ENCODE data around the gene GCAT. TPM values are rescaled to one million over a fixed set of nuclear protein-coding genes. Genes with fewer than 3 reads are reported as not detected.

GCAT gene
- total and polyA plus RNA-seq, 2 of the 13 experiments (the other 11 are each of a cell fraction or from before 2014, with no cell fraction given), result 28.0 to 50.3 TPM

DNA sequence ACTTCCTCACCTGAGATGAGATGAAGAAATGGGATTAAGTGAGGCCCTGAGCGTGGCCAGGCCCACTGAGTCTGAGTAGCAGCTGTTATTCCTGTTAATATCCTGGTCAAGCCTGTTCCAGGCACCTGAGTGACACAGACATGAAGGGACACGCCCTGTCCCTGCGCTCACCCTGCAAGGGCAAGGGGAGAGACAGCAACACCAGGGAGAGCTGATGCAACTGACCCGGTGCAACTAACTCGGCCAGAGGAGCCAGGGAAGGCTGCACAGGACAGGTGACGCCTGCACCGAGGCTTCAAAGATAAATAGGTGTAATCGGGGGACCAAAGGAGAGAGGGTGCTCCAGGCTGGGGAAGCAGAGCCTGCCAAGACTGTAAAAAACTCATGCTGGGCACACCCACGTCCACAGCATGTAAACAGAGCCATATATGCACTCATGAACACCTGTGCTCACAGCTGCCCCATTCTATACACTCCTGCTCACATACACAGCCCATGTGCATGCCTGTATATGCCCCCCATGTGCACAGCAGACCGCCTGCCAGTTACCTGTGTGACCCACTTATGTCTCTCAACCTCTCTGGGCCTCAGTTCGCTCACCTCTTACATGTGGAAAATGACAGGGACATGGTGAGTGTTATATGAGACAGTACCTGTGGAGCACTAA lies 22.8 kb upstream of the GCAT start (continued):
- TF ChIP-seq, protein P1, sequence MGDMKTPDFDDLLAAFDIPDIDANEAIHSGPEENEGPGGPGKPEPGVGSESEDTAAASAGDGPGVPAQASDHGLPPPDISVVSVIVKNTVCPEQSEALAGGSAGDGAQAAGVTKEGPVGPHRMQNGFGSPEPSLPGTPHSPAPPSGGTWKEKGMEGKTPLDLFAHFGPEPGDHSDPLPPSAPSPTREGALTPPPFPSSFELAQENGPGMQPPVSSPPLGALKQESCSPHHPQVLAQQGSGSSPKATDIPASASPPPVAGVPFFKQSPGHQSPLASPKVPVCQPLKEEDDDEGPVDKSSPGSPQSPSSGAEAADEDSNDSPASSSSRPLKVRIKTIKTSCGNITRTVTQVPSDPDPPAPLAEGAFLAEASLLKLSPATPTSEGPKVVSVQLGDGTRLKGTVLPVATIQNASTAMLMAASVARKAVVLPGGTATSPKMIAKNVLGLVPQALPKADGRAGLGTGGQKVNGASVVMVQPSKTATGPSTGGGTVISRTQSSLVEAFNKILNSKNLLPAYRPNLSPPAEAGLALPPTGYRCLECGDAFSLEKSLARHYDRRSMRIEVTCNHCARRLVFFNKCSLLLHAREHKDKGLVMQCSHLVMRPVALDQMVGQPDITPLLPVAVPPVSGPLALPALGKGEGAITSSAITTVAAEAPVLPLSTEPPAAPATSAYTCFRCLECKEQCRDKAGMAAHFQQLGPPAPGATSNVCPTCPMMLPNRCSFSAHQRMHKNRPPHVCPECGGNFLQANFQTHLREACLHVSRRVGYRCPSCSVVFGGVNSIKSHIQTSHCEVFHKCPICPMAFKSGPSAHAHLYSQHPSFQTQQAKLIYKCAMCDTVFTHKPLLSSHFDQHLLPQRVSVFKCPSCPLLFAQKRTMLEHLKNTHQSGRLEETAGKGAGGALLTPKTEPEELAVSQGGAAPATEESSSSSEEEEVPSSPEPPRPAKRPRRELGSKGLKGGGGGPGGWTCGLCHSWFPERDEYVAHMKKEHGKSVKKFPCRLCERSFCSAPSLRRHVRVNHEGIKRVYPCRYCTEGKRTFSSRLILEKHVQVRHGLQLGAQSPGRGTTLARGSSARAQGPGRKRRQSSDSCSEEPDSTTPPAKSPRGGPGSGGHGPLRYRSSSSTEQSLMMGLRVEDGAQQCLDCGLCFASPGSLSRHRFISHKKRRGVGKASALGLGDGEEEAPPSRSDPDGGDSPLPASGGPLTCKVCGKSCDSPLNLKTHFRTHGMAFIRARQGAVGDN (CRISPR knock-in tag; IDR thresholded peaks at IDR 0.05), result peak; percentile 18; the same call in 1 of the 2 replicates
- TF ChIP-seq ATM (IDR thresholded peaks at IDR 0.05; ENCODE audit: borderline replicate concordance) (no peak), ZNF331 (CRISPR knock-in tag; IDR thresholded peaks at IDR 0.05) (0 out of 2 replicates have a peak, but pooled peaks have one; percentile 17), XRCC5 (optimal IDR thresholded peaks at IDR 0.05; ENCODE audit: low read length) (peak; percentile 19), ZEB1 (IDR thresholded peaks at IDR 0.05; ENCODE audit: insufficient replicate concordance, low read depth) (peak; percentile 29), ZNF350 (CRISPR knock-in tag; IDR thresholded peaks at IDR 0.05; ENCODE audit: borderline replicate concordance, low read depth) (peak; percentile 13; the same call in 1 of the 2 replicates)
- TF ChIP-seq, protein P2, sequence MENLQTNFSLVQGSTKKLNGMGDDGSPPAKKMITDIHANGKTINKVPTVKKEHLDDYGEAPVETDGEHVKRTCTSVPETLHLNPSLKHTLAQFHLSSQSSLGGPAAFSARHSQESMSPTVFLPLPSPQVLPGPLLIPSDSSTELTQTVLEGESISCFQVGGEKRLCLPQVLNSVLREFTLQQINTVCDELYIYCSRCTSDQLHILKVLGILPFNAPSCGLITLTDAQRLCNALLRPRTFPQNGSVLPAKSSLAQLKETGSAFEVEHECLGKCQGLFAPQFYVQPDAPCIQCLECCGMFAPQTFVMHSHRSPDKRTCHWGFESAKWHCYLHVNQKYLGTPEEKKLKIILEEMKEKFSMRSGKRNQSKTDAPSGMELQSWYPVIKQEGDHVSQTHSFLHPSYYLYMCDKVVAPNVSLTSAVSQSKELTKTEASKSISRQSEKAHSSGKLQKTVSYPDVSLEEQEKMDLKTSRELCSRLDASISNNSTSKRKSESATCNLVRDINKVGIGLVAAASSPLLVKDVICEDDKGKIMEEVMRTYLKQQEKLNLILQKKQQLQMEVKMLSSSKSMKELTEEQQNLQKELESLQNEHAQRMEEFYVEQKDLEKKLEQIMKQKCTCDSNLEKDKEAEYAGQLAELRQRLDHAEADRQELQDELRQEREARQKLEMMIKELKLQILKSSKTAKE (CRISPR knock-in tag; IDR thresholded peaks at IDR 0.05; ENCODE audit: borderline replicate concordance), result no peak
